ENCODE results near the gene TAF15.

Gene TAF15

DNA sequence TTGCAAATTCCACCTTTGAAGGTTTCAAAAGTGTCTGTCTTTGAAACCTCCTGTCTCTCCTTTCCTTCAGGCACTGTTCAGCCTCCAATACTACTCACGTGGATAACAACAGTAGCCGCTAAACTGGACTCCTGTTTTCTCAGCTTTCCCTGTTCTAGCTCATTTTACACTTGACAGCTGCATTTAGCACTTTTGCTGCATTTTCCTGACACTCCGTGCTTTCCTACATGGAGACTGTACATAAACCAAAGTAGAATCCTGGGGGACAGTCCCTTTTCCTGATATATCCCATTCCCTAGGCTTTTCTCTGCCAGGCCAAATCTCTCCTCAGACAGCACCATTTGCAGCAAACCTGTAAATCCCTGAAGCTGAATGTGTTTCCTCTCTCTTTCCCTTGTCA, 67.2 kb downstream of the TAF15 start:
- DNase-seq (ENCODE audit: extremely low spot score): no peak
- POLR2A ChIA-PET: interaction anchor here (0.9 kb wide), 1 partner anchor 20 kb away, joined by 4 read pairs; no protein-coding TSS in a partner anchor
- no peak for TF ChIP-seq CTCF (IDR thresholded peaks at IDR 0.05; ENCODE audit: control extremely low read depth, extremely low read depth, low read depth, missing control alignments)
- CTCF ChIA-PET: interaction anchor here (0.7 to 5.7 kb wide), 9 partner anchors 11 to 197 kb away, joined by 3 to 24 read pairs (median 4); no protein-coding TSS in a partner anchor

DNA sequence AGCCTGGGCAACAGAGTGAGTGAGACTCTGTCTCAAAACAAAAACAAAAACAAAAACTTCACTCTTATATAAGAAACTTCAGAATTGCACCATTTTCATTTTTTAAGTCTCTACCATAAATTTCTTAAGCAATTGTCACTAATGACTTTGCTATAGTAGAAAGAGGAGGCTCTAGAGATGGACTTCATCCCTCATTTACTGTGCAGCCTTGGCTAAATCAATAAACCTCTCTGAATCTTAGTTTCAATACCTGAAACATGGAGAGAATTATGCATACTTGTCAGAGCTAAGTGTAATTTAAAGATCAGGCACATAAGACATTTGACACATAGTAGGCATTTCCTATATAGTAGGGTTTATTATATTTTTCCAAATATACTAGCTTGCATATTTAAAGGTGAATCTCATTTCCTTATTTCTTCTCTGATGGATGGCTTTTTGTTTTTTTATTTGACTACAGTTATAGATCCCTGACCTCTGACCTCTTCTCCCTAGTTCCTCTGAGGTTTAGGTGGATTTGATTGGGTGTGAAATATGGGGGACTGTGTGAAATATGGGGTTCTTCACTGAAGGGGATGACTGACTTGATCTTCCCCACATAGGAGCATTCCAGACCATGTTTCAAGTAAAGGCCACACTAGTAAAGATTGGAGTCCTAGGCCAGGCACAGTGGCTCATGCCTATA, 68.2 kb downstream of the TAF15 start:
- no peak for TF ChIP-seq CTCF (IDR thresholded peaks at IDR 0.05; ENCODE audit: control extremely low read depth, extremely low read depth, low read depth, missing control alignments)
- no peak for DNase-seq (ENCODE audit: extremely low spot score)
- ChIA-PET POLR2A (no interaction called here), CTCF (interaction anchor here (0.9 to 5.7 kb wide), 6 partner anchors 12 to 114 kb away, joined by 3 to 24 read pairs (median 4); partner anchors contain the start of gene TAF15)

- CTCF ChIA-PET: interaction anchor here (0.9 to 5.7 kb wide), 7 partner anchors 11 to 194 kb away, joined by 3 to 24 read pairs (median 4); partner anchors contain the start of gene TAF15
- DNase-seq (ENCODE audit: extremely low spot score): no peak
- TF ChIP-seq CTCF (IDR thresholded peaks at IDR 0.05; ENCODE audit: control extremely low read depth, extremely low read depth, low read depth, missing control alignments): no peak
- POLR2A ChIA-PET: no interaction called here
Measured at GRCh38 chr17:35878361-35878760, 69.1 kb downstream of the TAF15 start.

DNA sequence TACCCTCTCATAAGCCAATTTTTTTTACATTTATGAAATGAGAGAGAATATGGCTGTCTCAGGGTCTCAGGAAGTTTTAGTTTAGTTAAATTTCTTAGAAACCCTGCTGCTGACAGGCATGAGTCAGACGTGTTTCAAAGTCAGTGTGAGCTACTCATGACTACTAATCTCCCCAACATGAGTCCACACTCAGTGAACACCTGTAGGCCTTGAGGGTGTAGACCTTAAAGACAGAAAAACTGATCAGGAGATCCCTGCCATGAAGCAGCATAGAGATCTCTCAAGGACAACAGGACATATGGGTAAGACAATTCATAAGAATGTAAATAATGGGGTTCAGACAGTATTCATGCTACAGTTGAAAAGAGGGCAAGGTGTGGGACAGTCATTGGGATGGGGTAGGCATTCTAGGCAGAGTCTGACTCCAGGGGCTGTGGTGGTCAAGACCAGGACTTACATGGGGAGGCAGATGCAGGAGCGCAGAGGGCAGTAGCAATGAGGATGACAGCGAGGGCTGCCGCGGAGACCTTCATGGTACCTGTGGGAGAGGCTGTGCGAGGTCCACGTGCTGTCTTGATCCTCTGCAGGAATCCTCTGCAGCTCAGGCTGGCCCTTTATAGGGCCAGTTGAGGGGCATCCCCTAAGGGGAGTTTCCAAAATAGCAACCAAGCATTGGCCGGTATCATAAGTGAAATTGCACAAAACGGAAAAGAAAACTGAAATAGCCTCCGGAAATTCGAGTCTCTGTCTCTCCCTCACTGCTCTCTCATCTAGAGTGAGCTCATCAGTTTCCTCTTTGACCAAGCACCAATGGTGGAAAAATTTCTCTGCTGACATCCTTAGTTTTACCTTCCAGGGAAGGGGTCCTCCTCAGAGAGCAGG, 70.7 kb downstream of the TAF15 start, which contains the start of gene CCL5:
Gene CCL5 (minus strand): TSS at position 588 of the 882 bp plus-strand sequence.
- ChIA-PET CTCF (interaction anchor here (1.2 to 5.7 kb wide), 7 partner anchors 9 to 192 kb away, joined by 3 to 24 read pairs (median 9); no protein-coding TSS in a partner anchor), POLR2A (interaction anchor here (0.6 to 2.0 kb wide), 6 partner anchors 9 to 113 kb away, joined by 3 to 12 read pairs (median 4); no protein-coding TSS in a partner anchor)
- DNase-seq (ENCODE audit: extremely low spot score): peak; percentile 87
- TF ChIP-seq CTCF (IDR thresholded peaks at IDR 0.05; ENCODE audit: control extremely low read depth, extremely low read depth, low read depth, missing control alignments): no peak

DNA sequence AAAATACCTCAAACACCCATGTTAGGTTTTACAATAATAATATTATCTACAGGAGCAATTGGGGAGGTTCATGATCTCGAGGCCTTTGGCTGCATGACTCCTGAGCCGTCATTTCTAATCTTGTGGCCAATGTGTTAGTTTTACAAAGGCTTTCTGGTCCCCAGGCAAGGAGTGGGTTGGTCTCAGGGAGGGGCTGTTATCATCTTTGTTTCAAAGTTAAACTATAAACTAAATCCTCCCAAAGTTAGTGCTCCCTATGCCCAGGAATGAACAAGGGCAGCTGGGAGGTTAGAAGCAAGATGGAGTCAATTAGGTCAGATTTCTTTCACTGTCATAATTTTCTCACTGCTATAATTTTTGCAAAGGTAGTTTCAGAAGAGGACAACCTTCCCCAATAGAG, 80.0 kb downstream of the TAF15 start:
- ChIA-PET CTCF (interaction anchor here (1.5 to 4.4 kb wide), 3 partner anchors 9 to 41 kb away, joined by 3 to 17 read pairs (median 4); partner anchors contain the start of gene CCL5), POLR2A (no interaction called here)
- DNase-seq (ENCODE audit: extremely low spot score): no peak
- no peak for TF ChIP-seq CTCF (IDR thresholded peaks at IDR 0.05; ENCODE audit: control extremely low read depth, extremely low read depth, low read depth, missing control alignments)

All from GM10248 (cell line).